Left lung (tissue), 10 donors: ENCODE results near the gene DDX47. TPM values are rescaled to one million over a fixed set of nuclear protein-coding genes. Genes with fewer than 3 reads are reported as not detected.

ENCODE experiments used
- ATAC-seq: fragments of 200-7000 bp; cut with Tn5 transposase; one replicate; pipeline ENCODE4 v1.9.1; 2020; ENCODE audit warnings: moderate library complexity
- DNase-seq, 4 donors: peaks; one replicate each; pipeline ENCODE4 v3.0.0-alpha.2; 2013 to 2020
- H3K27ac ChIP-seq, 2 donors: fragments of 200-600 bp; sonication (generic) in 1 of 2; one replicate each; pipeline versions ENCODE4 v1.5.0 to v1.8.0; 2020 to 2021
- H3K27me3 ChIP-seq, 2 donors: fragments of 200-600 bp; sonication (generic) in 1 of 2; one replicate each; pipeline versions ENCODE4 v1.5.0 to v1.8.0; 2020 to 2021
- H3K36me3 ChIP-seq, 2 donors: fragments of 200-600 bp; sonication (generic) in 1 of 2; one replicate each; pipeline versions ENCODE4 v1.5.0 to v1.8.0; 2020 to 2021
- H3K4me1 ChIP-seq, 2 donors: fragments of 200-600 bp; one replicate each; pipeline ENCODE4 v1.8.0; 2021
- H3K4me3 ChIP-seq, 2 donors: fragments of 200-600 bp; sonication (generic) in 1 of 2; one replicate each; pipeline versions ENCODE4 v1.5.0 to v1.8.0; 2020 to 2021; ENCODE audit warnings: mild to moderate bottlenecking in 1 of 2
- H3K9me3 ChIP-seq, 2 donors: fragments of 200-600 bp; sonication (generic) in 1 of 2; one replicate each; pipeline versions ENCODE4 v1.5.0 to v1.8.0; 2020 to 2021
- intact Hi-C, 2 donors: fragments of 100-400 bp; cut with DNase I; formaldehyde crosslinking; loops; one replicate each; pipeline versions ENCODE4 v1.11.2 to v1.14.2; 2022
- polyA plus RNA-seq, 6 donors: library from polyadenylated mRNA; unstranded; fragments of 120-200 nt; gene quantifications; one replicate each; pipeline ENCODE4 v1.2.1, GENCODE V29; 2013; ENCODE audit not compliant: insufficient read length in 6 of 6
- total RNA-seq, 2 donors: library from RNA; stranded (reverse); fragmentation: NEBNext Ultra II Directional; extraction: Animal tissue kit (Norgen Biotek cat#: 25700); gene quantifications; one replicate each; pipeline ENCODE4 v1.2.1, GENCODE V29; 2021
- TF ChIP-seq, protein P1 (sequence below), 2 donors: fragments of 200-600 bp; sonication (generic) in 1 of 2; IDR thresholded peaks; one replicate each; pipeline versions ENCODE4 v1.5.0 to v1.8.0; 2021; ENCODE audit warnings: antibody characterized with exemption in 2 of 2
- donor health status: DM: no; HTN: yes; CAD: no.
- donor health status: DM: no; HTN: no; CAD: no.

The DDX47 gene
- total and polyA plus RNA-seq, 8 donors: 44.0 to 86.7 (median 74.8) TPM

DNA sequence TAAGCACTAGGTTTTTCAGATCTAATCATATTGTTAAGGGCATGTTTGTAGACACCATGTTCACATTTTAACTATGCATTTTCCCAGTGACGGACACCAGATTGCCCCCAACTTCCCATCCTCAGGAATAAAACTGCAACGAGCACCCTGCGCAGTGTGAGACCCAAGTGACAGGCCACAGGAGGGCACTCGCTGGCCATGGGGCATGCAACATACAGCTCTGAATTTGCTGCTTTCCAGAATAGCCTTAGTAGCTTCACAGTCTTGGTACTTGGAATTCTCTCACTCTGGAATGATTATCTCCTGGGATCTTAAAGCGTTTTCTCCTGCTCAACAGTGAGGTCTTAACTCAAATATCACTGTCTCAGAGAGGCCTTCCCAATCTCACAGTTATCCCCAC is 972 bp upstream of the DDX47 start:
- DNase-seq (no peak), ATAC-seq (no peak)
- peaks cover 0 to 16% of the 10 kb centered on the region in 2 donors for H3K36me3 ChIP-seq
- H3K27ac ChIP-seq: no peak overlapping the region
- peaks cover 7 to 65% of the 10 kb centered on the region in 2 donors for H3K4me1 ChIP-seq
- H3K9me3 ChIP-seq: no peaks in the 10 kb centered on the region
- H3K4me3 ChIP-seq: no peak overlapping the region
- intact Hi-C loops: no loop called here
- TF ChIP-seq, protein P1, sequence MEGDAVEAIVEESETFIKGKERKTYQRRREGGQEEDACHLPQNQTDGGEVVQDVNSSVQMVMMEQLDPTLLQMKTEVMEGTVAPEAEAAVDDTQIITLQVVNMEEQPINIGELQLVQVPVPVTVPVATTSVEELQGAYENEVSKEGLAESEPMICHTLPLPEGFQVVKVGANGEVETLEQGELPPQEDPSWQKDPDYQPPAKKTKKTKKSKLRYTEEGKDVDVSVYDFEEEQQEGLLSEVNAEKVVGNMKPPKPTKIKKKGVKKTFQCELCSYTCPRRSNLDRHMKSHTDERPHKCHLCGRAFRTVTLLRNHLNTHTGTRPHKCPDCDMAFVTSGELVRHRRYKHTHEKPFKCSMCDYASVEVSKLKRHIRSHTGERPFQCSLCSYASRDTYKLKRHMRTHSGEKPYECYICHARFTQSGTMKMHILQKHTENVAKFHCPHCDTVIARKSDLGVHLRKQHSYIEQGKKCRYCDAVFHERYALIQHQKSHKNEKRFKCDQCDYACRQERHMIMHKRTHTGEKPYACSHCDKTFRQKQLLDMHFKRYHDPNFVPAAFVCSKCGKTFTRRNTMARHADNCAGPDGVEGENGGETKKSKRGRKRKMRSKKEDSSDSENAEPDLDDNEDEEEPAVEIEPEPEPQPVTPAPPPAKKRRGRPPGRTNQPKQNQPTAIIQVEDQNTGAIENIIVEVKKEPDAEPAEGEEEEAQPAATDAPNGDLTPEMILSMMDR (IDR thresholded peaks at IDR 0.05): no peak
- H3K27me3 ChIP-seq: no peaks in the 10 kb centered on the region

DNA sequence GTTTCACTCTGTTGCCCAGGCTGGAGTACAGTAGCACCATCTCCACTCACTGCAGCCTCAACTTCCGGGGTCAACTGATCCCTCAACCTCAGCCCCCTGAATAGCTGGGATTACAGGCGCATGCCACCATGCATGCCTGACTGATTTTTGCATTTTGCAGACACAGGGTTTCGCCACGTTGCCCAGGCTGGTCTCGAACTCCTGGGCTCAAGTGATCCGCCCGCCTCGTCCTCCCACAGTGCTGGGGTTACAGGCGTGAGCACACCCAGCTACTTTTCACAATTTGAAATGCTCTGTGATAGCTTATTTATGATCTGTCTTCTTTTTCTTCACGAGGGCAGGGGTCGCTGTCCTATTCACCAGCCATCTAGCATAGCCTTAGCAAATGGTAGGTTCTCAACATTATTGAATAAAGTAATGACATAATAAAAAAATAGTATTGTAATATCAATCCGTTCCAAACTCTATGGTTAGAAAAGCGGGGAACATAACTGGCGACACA is 477 bp upstream of the DDX47 start:
- Histone ChIP-seq H3K36me3 (peaks cover 0 to 16% of the 10 kb centered on the region in 2 donors), H3K9me3 (no peaks in the 10 kb centered on the region), H3K27ac (peak overlapping the region in 1 of 2 donors; percentile 69), H3K4me1 (peaks cover 7 to 66% of the 10 kb centered on the region in 2 donors), H3K27me3 (no peaks in the 10 kb centered on the region), H3K4me3 (no peak overlapping the region)
- ATAC-seq: no peak
- intact Hi-C loops: no loop called here
- TF ChIP-seq, protein P1 (IDR thresholded peaks at IDR 0.05): no peak
- DNase-seq: no peak

DNA sequence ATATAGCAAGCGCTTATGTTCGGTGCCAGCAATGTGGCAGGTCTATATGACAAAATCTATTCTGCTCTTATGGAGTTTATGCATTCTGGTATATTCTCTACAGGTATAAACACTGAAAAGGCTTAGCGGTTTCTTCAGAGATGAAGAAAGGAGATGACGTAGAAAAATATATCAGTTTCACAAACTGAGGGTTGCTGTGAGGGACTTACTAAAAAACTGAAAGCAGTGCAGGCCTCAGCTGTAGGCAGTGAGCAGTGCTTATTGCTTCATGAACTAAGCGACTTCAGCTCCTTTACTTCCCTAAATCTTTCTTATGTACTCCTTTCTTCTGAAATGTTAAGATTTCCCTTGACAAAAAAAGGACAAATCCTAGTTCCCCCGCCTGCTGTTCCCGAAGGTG is 4.5 kb downstream of the DDX47 start:
- no peaks in the 10 kb centered on the region for H3K9me3 ChIP-seq
- no peak overlapping the region for H3K4me3 ChIP-seq
- H3K27ac ChIP-seq: no peak overlapping the region
- no peaks in the 10 kb centered on the region for H3K27me3 ChIP-seq
- TF ChIP-seq, protein P1 (IDR thresholded peaks at IDR 0.05): no peak
- ATAC-seq (no peak), DNase-seq (no peak)
- peaks cover 2 to 39% of the 10 kb centered on the region in 2 donors for H3K36me3 ChIP-seq
- intact Hi-C loops: no loop called here
- H3K4me1 ChIP-seq: peaks cover 23 to 72% of the 10 kb centered on the region in 2 donors

DNA sequence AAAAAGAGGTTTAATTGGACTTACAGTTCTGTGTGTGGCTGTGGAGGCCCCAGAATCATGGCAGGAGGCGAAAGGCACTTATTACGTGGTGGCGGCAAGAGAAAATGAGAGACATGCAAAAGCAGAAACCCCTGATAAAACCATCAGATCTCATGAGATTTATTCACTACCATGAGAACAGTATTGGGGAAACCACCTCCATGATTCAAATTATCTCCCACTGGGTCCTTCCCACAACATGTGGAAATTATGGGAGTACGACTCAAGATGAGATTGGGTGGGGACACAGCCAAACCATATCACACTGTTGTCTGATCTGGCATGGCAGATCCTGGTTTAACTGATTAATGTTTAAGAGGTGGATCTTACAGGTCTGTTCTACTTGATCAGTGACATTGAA is 5.6 kb downstream of the DDX47 start:
- intact Hi-C loops: no loop called here
- ATAC-seq (no peak), DNase-seq (no peak)
- Histone ChIP-seq H3K27me3 (no peaks in the 10 kb centered on the region), H3K9me3 (no peaks in the 10 kb centered on the region), H3K27ac (no peak overlapping the region), H3K4me3 (no peak overlapping the region), H3K36me3 (peaks cover 5 to 50% of the 10 kb centered on the region in 2 donors), H3K4me1 (peaks cover 23 to 65% of the 10 kb centered on the region in 2 donors)
- TF ChIP-seq, protein P1 (IDR thresholded peaks at IDR 0.05): no peak

- H3K36me3 ChIP-seq: peaks cover 5 to 55% of the 10 kb centered on the region in 2 donors
- DNase-seq (no peak), ATAC-seq (no peak)
- no peak overlapping the region for H3K4me3 ChIP-seq
- intact Hi-C loops: no loop called here
- no peaks in the 10 kb centered on the region for H3K9me3 ChIP-seq
- peaks cover 17 to 59% of the 10 kb centered on the region in 2 donors for H3K4me1 ChIP-seq
- no peaks in the 10 kb centered on the region for H3K27me3 ChIP-seq
- peak overlapping the region; percentile 51 to 72 for H3K27ac ChIP-seq
- TF ChIP-seq, protein P1 (IDR thresholded peaks at IDR 0.05): no peak
Observed at GRCh38 chr12:12819221-12819620, 6.1 kb downstream of the DDX47 start.
